A673 (cell line): ENCODE measurements around the gene ZMIZ2. TPM values are rescaled to one million over a fixed set of nuclear protein-coding genes. Genes with fewer than 3 reads are reported as not detected.

Experiments used
- BruUV-seq: library from RNA; stranded (reverse); fragments of 400-500 nt; replicated peaks from 2 replicates; lab custom pipeline; 2021; lab: Mats Ljungman, UMichigan
- CTCF ChIA-PET: fragments of 300-600 bp; sonication (Branson Sonifier 250); formaldehyde crosslinking; loops from one replicate; lab custom pipeline; 2022; ENCODE audit warnings: antibody characterized with exemption; lab: Charles Lee
- POLR2A ChIA-PET: fragments of 300-600 bp; sonication (Branson Sonifier 250); formaldehyde crosslinking; loops from one replicate; lab custom pipeline; 2022; ENCODE audit warnings: antibody characterized with exemption; ENCODE audit not compliant: low non-redundant PET; lab: Charles Lee
- DNase-seq: peaks from one replicate; pipeline ENCODE4 v3.0.0-alpha.2; 2015; ENCODE audit warnings: low spot score
- H3K27ac ChIP-seq: fragments of 200-600 bp; sonication (generic); 2 replicates; pipeline ENCODE4 v1.5.1; 2016; ENCODE audit warnings: mixed run types, low read depth, mild to moderate bottlenecking, mixed read lengths, antibody characterized with exemption, low read length; ENCODE audit not compliant: poor library complexity, severe bottlenecking
- H3K27me3 ChIP-seq: fragments of 200-600 bp; sonication (generic); replicated peaks from 2 replicates; pipeline ENCODE4 v1.6.1; 2017; ENCODE audit warnings: mixed run types, low read depth, mild to moderate bottlenecking, mixed read lengths, antibody characterized with exemption, low read length; ENCODE audit not compliant: insufficient read depth, poor library complexity
- H3K36me3 ChIP-seq: fragments of 200-600 bp; sonication (generic); 2 replicates; pipeline ENCODE4 v1.6.1; 2016; ENCODE audit warnings: mixed run types, mild to moderate bottlenecking, mixed read lengths, antibody characterized with exemption, low read length; ENCODE audit not compliant: insufficient read depth, poor library complexity, severe bottlenecking
- H3K4me1 ChIP-seq: fragments of 200-600 bp; sonication (generic); 2 replicates; pipeline ENCODE4 v1.6.1; 2017; ENCODE audit warnings: mixed run types, mild to moderate bottlenecking, mixed read lengths, antibody characterized with exemption, low read length; ENCODE audit not compliant: insufficient read depth, poor library complexity, severe bottlenecking
- H3K4me3 ChIP-seq: fragments of 200-600 bp; sonication (generic); 2 replicates; pipeline ENCODE4 v1.5.1; 2016; ENCODE audit warnings: low read depth, mixed run types, mild to moderate bottlenecking, mixed read lengths, low read length; ENCODE audit not compliant: poor library complexity, severe bottlenecking
- H3K9me3 ChIP-seq: fragments of 200-600 bp; sonication (generic); 2 replicates; pipeline ENCODE4 v1.6.1; 2016; ENCODE audit warnings: mixed run types, low read depth, mild to moderate bottlenecking, mixed read lengths, antibody characterized with exemption, low read length; ENCODE audit not compliant: poor library complexity, severe bottlenecking
- EZH2 ChIP-seq: fragments of 200-600 bp; sonication (generic); IDR thresholded peaks from 2 replicates; pipeline ENCODE4 v1.6.1; 2017; ENCODE audit warnings: borderline replicate concordance, low read depth, mild to moderate bottlenecking, mixed read lengths, antibody characterized with exemption, low read length; ENCODE audit not compliant: poor library complexity, severe bottlenecking
- intact Hi-C: fragments of 100-400 bp; cut with micrococcal nuclease; formaldehyde crosslinking; loops from one replicate; pipeline ENCODE4 v1.10.0; 2022; ENCODE audit not compliant: unreplicated experiment
- total RNA-seq: library from RNA; stranded (reverse); gene quantifications from 2 replicates; pipeline ENCODE4 v1.2.3, GENCODE V29; 2021
- TF ChIP-seq, protein P1 (sequence below): fragments of 300-800, 200-600 bp; sonication (generic); conservative IDR thresholded peaks from 2 replicates; pipeline ENCODE4 v1.5.1; 2017; ENCODE audit warnings: low read depth, mild to moderate bottlenecking, antibody characterized with exemption, low read length, moderate library complexity, mixed read lengths

Gene ZMIZ2
- total RNA-seq, 1 experiment from 2014 or later = 114 TPM

DNA sequence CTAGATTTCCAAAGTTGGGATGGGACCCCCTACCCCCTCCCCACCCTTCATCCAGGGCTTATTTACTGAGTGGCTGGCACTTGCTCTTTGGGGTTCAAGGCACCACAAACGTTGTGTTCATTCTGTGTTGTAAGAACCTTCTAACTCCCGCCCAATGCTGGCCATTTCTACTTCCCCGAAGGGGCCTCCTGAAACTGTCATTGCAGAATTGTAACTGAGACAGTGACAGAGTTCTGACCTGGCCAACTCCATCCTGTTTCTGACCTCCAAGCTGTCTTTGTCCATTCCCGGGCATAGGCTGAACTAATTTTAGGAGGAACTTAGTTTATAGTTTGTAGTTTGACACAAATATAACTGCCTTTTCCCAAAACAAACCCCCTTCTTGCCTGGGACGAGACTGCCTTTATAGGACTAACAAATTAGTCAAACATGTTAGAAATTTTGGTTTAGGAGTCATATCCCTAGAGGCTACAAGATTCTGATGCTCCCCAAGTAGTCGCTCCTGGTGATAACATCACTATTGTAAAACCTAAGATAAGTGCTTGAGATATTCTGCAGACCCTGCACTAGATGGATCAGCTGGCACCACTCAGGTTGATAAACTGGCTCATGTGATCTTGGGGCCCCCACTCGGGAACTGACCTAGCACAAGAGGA is 34.8 kb upstream of the ZMIZ2 start:
- TF ChIP-seq, protein P1, sequence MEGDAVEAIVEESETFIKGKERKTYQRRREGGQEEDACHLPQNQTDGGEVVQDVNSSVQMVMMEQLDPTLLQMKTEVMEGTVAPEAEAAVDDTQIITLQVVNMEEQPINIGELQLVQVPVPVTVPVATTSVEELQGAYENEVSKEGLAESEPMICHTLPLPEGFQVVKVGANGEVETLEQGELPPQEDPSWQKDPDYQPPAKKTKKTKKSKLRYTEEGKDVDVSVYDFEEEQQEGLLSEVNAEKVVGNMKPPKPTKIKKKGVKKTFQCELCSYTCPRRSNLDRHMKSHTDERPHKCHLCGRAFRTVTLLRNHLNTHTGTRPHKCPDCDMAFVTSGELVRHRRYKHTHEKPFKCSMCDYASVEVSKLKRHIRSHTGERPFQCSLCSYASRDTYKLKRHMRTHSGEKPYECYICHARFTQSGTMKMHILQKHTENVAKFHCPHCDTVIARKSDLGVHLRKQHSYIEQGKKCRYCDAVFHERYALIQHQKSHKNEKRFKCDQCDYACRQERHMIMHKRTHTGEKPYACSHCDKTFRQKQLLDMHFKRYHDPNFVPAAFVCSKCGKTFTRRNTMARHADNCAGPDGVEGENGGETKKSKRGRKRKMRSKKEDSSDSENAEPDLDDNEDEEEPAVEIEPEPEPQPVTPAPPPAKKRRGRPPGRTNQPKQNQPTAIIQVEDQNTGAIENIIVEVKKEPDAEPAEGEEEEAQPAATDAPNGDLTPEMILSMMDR = no peak
- DNase-seq = no peak
- intact Hi-C loops = no loop called here
- ChIA-PET POLR2A (no interaction called here), CTCF (interaction anchor here (0.7 kb wide), 1 partner anchor 422 kb away, joined by 11 read pairs; no protein-coding TSS in a partner anchor)
- BruUV-seq = no TSS peak
- Histone ChIP-seq H3K27me3 (no peaks in the 10 kb centered on the region), H3K4me3 (no peak overlapping the region), H3K27ac (no peak overlapping the region), H3K9me3 (no peaks in the 10 kb centered on the region), H3K36me3 (peaks cover under 1% of the 10 kb centered on the region), H3K4me1 (no peaks in the 10 kb centered on the region)

DNA sequence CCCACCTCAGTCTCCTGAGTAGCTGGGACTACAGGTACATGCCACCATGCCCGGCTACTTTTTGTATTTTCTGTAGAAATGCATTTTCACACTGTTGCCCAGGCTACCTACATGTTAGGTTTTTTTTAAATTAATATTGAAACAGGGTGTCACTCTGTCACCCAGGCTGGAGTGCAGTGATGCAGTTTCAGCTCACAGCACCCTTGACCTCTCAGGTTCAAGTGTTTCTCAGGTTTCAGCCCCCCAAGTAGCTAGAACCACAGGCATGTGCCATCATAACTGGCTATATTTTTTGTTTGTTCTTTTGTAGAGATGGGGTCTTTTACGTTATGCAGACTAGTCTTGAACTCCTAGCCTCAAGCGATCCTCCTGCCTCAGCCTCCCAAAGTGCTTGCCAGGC is 32.4 kb upstream of the ZMIZ2 start:
- no TSS peak for BruUV-seq
- H3K4me1 ChIP-seq = no peaks in the 10 kb centered on the region
- ChIA-PET CTCF (no interaction called here), POLR2A (no interaction called here)
- peaks cover 3% of the 10 kb centered on the region for H3K9me3 ChIP-seq
- TF ChIP-seq, protein P1 = no peak
- no peak for TF ChIP-seq EZH2
- no peak for DNase-seq
- no peaks in the 10 kb centered on the region for H3K36me3 ChIP-seq
- no peak overlapping the region for H3K4me3 ChIP-seq
- no peak overlapping the region for H3K27ac ChIP-seq
- intact Hi-C loops = no loop called here
- H3K27me3 ChIP-seq = no peaks in the 10 kb centered on the region

DNA sequence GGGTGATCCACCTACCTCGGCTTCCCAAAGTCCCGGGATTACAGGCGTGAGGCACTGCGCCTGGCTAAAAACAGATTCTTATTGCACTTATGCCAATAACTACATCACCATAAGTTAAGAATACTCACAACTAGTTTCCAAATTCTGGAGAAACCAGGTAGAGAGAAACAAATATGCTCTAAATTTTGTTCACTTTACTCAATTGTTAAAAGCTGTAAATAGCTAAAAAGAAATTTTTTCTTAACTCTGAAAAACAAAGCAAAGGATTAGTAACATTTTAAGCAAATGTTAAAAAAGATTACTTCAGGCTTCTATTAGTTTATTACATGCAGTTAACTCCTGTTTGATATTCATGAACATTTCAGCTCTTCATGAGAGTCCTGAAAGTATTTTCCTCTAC is 28.3 kb upstream of the ZMIZ2 start:
- DNase-seq = no peak
- BruUV-seq = no TSS peak
- Histone ChIP-seq H3K36me3 (no peaks in the 10 kb centered on the region), H3K27me3 (no peaks in the 10 kb centered on the region), H3K4me1 (no peaks in the 10 kb centered on the region), H3K4me3 (no peak overlapping the region), H3K9me3 (peaks cover 3% of the 10 kb centered on the region), H3K27ac (no peak overlapping the region)
- CTCF ChIA-PET = no interaction called here
- intact Hi-C loops = no loop called here
- POLR2A ChIA-PET = no interaction called here
- no peak for TF ChIP-seq EZH2
- TF ChIP-seq, protein P1 = no peak
